ENCODE measurements around the gene RMC1.
A peak's percentile ranks its signal among the peaks of the same experiment; 100 is the strongest.

GRCh38 chr18:23540867-23541266 is 37.6 kb downstream of the RMC1 start:
- TF ChIP-seq, protein P1, sequence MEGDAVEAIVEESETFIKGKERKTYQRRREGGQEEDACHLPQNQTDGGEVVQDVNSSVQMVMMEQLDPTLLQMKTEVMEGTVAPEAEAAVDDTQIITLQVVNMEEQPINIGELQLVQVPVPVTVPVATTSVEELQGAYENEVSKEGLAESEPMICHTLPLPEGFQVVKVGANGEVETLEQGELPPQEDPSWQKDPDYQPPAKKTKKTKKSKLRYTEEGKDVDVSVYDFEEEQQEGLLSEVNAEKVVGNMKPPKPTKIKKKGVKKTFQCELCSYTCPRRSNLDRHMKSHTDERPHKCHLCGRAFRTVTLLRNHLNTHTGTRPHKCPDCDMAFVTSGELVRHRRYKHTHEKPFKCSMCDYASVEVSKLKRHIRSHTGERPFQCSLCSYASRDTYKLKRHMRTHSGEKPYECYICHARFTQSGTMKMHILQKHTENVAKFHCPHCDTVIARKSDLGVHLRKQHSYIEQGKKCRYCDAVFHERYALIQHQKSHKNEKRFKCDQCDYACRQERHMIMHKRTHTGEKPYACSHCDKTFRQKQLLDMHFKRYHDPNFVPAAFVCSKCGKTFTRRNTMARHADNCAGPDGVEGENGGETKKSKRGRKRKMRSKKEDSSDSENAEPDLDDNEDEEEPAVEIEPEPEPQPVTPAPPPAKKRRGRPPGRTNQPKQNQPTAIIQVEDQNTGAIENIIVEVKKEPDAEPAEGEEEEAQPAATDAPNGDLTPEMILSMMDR (IDR thresholded peaks at IDR 0.05; ENCODE audit: low read depth, low read length, missing input control), result no peak
- TF ChIP-seq REST (IDR thresholded peaks at IDR 0.05), result peak; percentile 16
- TF ChIP-seq MAX (IDR thresholded peaks at IDR 0.05), result no peak
- TF ChIP-seq, protein P2, sequence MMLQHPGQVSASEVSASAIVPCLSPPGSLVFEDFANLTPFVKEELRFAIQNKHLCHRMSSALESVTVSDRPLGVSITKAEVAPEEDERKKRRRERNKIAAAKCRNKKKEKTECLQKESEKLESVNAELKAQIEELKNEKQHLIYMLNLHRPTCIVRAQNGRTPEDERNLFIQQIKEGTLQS (IDR thresholded peaks at IDR 0.05), result no peak
- no peak for TF ChIP-seq RXRA (IDR thresholded peaks at IDR 0.05)
- no peak for TF ChIP-seq TAF1 (conservative IDR thresholded peaks at IDR 0.05)
- no peak for TF ChIP-seq RAD21 (IDR thresholded peaks at IDR 0.05)
- TF ChIP-seq EGR1 (IDR thresholded peaks at IDR 0.05; ENCODE audit: low read depth in 2 of 2), result no peak
- TF ChIP-seq, protein P3, sequence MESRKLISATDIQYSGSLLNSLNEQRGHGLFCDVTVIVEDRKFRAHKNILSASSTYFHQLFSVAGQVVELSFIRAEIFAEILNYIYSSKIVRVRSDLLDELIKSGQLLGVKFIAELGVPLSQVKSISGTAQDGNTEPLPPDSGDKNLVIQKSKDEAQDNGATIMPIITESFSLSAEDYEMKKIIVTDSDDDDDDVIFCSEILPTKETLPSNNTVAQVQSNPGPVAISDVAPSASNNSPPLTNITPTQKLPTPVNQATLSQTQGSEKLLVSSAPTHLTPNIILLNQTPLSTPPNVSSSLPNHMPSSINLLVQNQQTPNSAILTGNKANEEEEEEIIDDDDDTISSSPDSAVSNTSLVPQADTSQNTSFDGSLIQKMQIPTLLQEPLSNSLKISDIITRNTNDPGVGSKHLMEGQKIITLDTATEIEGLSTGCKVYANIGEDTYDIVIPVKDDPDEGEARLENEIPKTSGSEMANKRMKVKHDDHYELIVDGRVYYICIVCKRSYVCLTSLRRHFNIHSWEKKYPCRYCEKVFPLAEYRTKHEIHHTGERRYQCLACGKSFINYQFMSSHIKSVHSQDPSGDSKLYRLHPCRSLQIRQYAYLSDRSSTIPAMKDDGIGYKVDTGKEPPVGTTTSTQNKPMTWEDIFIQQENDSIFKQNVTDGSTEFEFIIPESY (IDR thresholded peaks at IDR 0.05), result no peak
